HG02588 (cell line): ENCODE measurements around the gene FDXACB1.

ENCODE experiments used
- ATAC-seq: cut with Tn5 transposase; IDR thresholded peaks from one replicate; pipeline ENCODE4 v1.9.1; 2021; ENCODE audit warnings: mild to moderate bottlenecking, moderate library complexity; ENCODE audit not compliant: unreplicated experiment

FDXACB1 gene

GRCh38 chr11:111846636-111847035, 32.3 kb downstream of the FDXACB1 start:
- ATAC-seq, result no peak

DNA sequence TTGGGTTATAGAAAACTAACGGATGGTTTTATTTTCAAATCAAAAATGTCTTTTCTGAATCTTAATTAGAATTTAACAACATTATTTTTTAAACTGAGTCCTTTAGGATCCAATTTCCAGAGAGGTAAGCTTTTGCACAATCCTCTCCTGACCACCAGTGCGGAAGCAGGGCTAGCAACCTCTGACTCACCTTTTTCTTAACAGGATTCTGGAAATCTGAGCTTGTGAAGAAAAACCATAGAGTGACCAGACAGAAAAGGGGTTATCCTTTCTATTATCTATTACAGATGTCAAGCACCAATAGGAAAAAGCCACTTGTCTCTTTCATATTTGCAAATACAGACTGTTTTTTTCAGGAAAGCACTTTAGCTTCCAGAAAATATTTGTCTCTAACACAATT, 32.9 kb downstream of the FDXACB1 start:
- no peak for ATAC-seq

DNA sequence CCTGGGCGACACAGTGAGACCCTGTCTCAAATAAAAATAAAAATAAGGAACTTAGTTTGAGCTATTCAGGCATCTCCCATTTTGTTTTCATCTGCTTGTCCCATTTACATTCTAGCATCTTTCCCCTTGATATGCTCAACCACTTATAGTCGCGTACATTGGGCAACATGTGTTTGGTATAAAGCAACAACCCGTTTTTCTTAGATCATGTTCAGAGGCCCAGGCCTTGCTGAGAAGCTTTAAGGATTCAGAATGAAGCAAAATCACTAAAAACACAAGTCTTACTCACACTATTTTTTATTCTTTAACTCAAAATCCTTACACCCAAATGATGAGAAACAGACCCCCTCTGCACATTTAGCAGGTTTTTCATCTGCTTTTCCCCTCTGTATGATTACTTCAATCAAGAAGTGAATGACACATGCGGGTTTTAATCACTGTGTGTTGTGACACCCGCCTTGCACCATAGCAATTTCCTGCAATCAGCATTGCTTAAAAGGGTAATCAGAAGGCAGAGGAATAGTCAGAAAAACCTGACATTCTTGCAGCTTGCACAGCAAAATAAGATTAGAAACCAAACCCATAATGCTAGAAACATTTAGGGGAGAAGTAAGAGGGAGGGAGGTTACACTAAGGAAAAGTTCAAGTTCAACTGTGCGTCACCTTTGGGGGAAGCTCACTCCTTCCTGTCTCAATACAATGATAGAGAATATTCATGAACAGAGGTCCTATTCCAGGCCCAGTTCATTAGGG, 33.5 kb downstream of the FDXACB1 start:
- ATAC-seq, result no peak

- ATAC-seq, result no peak
Observed at GRCh38 chr11:111843661-111844060, 35.3 kb downstream of the FDXACB1 start.

DNA sequence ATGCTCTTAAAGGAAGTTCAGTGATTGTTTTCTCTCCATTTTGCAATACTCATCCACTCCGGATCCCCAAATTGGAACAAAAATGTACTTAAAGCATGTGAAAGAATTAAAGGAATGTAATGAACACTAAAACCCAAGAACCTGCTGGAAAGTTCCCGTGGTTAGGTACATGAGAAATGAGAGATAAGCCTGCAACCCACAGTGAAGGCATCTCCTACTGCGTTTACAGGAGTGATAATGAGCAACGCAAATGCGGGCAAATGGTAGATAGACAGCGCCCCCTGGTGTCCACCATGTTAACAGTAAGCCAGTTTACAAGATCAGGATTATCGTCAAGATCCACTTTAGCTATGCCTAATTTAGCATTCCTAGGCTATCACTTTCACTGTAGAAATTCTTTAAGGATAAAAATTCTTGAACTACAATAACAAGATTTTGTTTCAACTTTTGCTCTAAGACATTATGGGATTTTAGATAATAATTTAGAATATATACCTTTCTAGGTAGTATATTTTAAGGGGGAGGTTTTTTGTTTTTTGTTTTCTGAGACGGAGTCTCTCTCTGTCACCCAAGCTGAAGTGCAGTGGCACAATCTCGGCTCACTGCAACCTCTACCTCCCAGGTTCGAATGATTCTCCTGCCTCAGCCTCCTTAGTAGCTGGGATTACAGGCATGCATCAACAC, 37.5 kb downstream of the FDXACB1 start:
- peak; percentile 54 for ATAC-seq

DNA sequence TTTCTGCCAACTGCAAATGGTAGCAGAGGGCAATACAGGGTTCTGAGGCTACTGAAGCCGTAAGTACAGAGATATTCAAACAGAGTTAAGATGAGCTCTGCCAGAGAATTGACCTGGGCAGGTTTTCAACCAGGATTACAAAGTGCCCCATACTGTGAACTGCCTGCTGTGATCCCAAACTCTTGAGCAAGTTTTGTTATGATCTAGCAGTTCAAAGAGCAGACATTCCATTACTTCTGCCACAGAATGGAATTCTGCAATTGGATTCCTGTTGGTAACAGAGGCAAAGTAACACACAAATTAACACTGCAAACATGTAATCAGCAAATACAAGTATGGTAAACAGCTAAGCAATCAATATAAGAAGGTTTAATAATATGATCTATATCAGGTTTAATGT, 38.8 kb downstream of the FDXACB1 start:
- no peak for ATAC-seq

GRCh38 chr11:111838054-111838453, 40.9 kb downstream of the FDXACB1 start:
- ATAC-seq, result no peak

DNA sequence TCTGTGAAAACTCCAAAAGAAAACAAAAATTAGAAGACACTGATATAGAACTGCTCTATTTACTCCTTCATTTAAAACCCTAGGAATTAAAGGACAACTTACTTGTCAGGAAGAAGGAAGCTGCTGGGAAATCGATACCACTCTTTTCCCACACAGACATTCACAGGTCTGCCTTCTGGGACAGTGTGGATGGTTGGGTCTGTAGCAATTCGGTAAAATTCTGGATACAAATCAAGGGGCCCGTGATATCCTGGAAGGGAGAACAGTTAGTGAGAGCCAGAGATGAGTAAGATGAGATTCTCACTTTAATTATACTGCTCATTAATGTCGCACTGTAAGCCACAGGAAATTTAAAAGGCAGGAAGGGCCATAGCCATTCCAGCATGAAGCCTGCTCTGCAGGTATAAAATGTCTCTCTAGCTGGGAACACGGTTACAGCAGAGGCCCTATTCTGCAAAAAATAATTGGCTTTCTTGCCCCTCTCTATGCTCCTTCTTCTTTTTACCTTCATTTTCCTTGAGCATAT, 41.5 kb downstream of the FDXACB1 start:
- ATAC-seq, result no peak

DNA sequence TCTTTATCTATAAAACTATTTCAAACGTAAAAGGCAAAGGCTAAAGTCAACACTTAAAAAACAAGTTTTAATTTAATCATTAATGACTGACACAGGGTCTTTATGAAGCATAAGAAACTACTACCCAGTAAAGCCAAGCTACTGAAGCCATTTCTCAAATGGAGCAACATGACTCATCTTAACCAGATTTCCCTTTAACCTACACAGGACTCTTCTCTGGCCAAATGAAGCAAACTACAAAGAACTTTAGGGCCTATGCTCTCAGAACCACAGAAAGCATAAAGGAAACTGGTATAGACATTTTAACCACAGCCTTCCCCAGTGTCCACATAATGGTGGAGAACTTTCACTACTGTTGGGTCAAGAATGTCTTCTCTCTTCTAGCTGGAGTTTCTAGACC, 42.2 kb downstream of the FDXACB1 start:
- peak; percentile 66 for ATAC-seq

DNA sequence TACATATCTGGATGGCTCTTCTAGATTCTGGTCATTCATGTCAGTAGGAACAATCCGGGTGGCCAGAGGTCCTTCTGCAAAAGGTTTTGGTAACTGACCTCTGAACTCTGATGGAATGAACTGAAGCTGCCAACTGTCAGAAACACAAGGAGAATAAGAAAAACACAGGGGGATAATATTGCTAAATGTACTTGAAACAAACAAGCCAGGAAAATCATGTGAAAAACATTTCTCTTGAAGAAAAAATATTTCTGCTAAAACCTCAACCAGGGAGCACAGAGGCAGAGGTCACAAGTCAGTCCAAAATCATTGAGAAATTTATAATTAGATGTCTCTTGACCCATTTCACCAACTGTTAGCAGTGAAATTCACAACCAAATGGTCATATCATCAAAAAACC, 42.8 kb downstream of the FDXACB1 start:
- no peak for ATAC-seq

DNA sequence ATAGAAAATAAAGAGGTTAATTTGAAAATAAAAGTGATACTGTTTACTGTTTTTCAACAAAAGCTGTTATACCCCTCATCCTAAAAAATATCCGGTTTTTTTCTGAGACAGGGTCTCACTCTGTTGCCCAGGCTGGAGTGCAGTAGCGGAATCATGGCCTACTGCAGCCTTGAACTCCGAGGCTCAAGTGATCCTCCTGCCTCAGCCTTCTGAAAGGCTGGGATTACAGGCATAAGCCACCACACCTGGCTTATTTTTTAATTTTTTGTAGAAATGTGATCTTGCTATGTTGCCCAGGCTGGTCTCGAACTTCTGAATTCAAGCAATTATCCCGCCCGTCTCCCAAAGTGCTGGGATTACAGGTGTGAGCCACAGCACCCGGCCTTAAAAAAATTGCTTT, 43.3 kb downstream of the FDXACB1 start:
- ATAC-seq, result no peak

- no peak for ATAC-seq
Observed at GRCh38 chr11:111834432-111835163, 44.4 kb downstream of the FDXACB1 start.

- ATAC-seq, result no peak
Observed at GRCh38 chr11:111833524-111833923, 45.4 kb downstream of the FDXACB1 start.

- ATAC-seq, result peak; percentile 71
Observed at GRCh38 chr11:111829185-111829968, 49.6 kb downstream of the FDXACB1 start.

GRCh38 chr11:111826322-111826950, 52.5 kb downstream of the FDXACB1 start:
- ATAC-seq, result no peak
